HepG2 (cell line): ENCODE data around the gene FAM117A. TPM values are rescaled to one million over a fixed set of nuclear protein-coding genes. Genes with fewer than 3 reads are reported as not detected.
A peak's percentile ranks its signal among the peaks of the same experiment; 100 is the strongest.

Source experiments
- BRF2 ChIP-seq: sonication (generic); formaldehyde crosslinking; IDR thresholded peaks from 2 replicates; pipeline ENCODE4 v1.8.1; 2022; ENCODE audit warnings: mild to moderate bottlenecking, missing genetic modification reagents
- GMEB1 ChIP-seq: sonication (generic); formaldehyde crosslinking; IDR thresholded peaks from 2 replicates; pipeline ENCODE4 v1.5.1; 2020; ENCODE audit warnings: missing genetic modification reagents, mild to moderate bottlenecking, borderline replicate concordance
- HDAC2 ChIP-seq: sonication (generic); formaldehyde crosslinking; IDR thresholded peaks from 2 replicates; pipeline ENCODE4 v1.4.0; 2020; ENCODE audit warnings: missing genetic modification reagents
- LCORL ChIP-seq, 2 experiments: fragments of 450-650 bp in 1 of 2; sonication (generic) in 1 of 2; formaldehyde crosslinking in 1 of 2; IDR thresholded peaks; 2 replicates each; pipeline versions ENCODE4 v1.5.0 to v1.6.1; 2017 to 2020; ENCODE audit warnings: antibody characterized with exemption in 1 of 2, missing genetic modification reagents in 1 of 2
- NFAT5 ChIP-seq: sonication (generic); formaldehyde crosslinking; IDR thresholded peaks from 2 replicates; pipeline ENCODE4 v1.4.0; 2020; ENCODE audit warnings: missing genetic modification reagents
- SAP130 ChIP-seq: IDR thresholded peaks from 2 replicates; pipeline ENCODE4 v1.6.1; 2016; ENCODE audit warnings: low read depth
- TBX3 ChIP-seq: fragments of 450-650 bp; IDR thresholded peaks from 2 replicates; pipeline ENCODE4 v1.6.1; 2017; ENCODE audit warnings: antibody characterized with exemption, mild to moderate bottlenecking, inconsistent platforms, borderline replicate concordance
- THAP11 ChIP-seq: IDR thresholded peaks from 2 replicates; pipeline ENCODE4 v1.6.1; 2016; ENCODE audit warnings: missing biosample characterization, missing genetic modification reagents
- ZNF318 ChIP-seq: sonication (generic); formaldehyde crosslinking; IDR thresholded peaks from 2 replicates; pipeline ENCODE4 v1.4.0; 2020; ENCODE audit warnings: mild to moderate bottlenecking, missing genetic modification reagents
- ZNF660 ChIP-seq: sonication (generic); formaldehyde crosslinking; IDR thresholded peaks from 2 replicates; pipeline ENCODE4 v1.5.1; 2020; ENCODE audit warnings: mild to moderate bottlenecking, low read depth, missing genetic modification reagents, borderline replicate concordance
- polyA plus RNA-seq, 8 experiments: library from polyadenylated mRNA; depleted of rRNA in 3 of 8; stranded (reverse) in 7 of 8; unstranded in 1 of 8; fragments of >200 nt; fragmentation: Illumina TruSeq in 4 of 8; extraction: Trizol in 4 of 8; gene quantifications; 2 replicates each; pipeline versions ENCODE4 v1.2.1 to v1.2.3, GENCODE V29; 2011 to 2016; ENCODE audit warnings: low read depth in 4 of 8, missing spikeins in 1 of 8, mixed read lengths in 1 of 8; ENCODE audit not compliant: insufficient read depth in 1 of 8
- total RNA-seq, 5 experiments: library from RNA; depleted of rRNA; stranded (reverse); fragments of >200 nt; fragmentation: Illumina TruSeq; extraction: Trizol; gene quantifications; 2 replicates each; pipeline ENCODE4 v1.2.3, GENCODE V29; 2016; ENCODE audit warnings: low read depth in 1 of 5

FAM117A gene
- total and polyA plus RNA-seq, 2 of the 13 experiments (the other 11 are each of a cell fraction or from before 2014, with no cell fraction given): 12.1 to 19.8 TPM

- TF ChIP-seq NFAT5 (CRISPR knock-in tag): peak; percentile 96
- no peak for TF ChIP-seq LCORL (IDR thresholded peaks at IDR 0.05)
- peak; percentile 76; the same call in 1 of the 2 replicates for TF ChIP-seq LCORL (CRISPR knock-in tag; IDR thresholded peaks at IDR 0.05)
- peak; percentile 90 for TF ChIP-seq SAP130 (CRISPR knock-in tag)
- peak; percentile 95 for TF ChIP-seq HDAC2 (CRISPR knock-in tag)
- TF ChIP-seq ZNF318 (CRISPR knock-in tag): no peak
- peak; percentile 90 for TF ChIP-seq THAP11 (CRISPR knock-in tag)
- TF ChIP-seq TBX3: peak; percentile 86; the same call in 1 of the 2 replicates
- TF ChIP-seq BRF2 (CRISPR knock-in tag): peak; percentile 99
- TF ChIP-seq ZNF660 (CRISPR knock-in tag): no peak
- TF ChIP-seq GMEB1 (CRISPR knock-in tag): peak; percentile 99
These were observed 85.7 kb downstream of the FAM117A start, which contains the start of gene SPOP (continued) for GRCh38 chr17:49677933-49678847.
